AG09309 (cell line): ENCODE results near the gene GJB5.

Source experiments
- DNase-seq: peaks from one replicate; pipeline ENCODE4 v3.0.0-alpha.2; 2010; ENCODE audit warnings: low read depth
- H3K4me3 ChIP-seq: 2 replicates; pipeline ENCODE4 v1.5.1; 2011; ENCODE audit warnings: mild to moderate bottlenecking, low read depth, low read length, moderate library complexity; ENCODE audit not compliant: control insufficient read depth
- TF ChIP-seq, protein P1 (sequence below): IDR thresholded peaks from 2 replicates; pipeline ENCODE4 v1.5.1; 2011; ENCODE audit warnings: mild to moderate bottlenecking, low read depth, low read length, inconsistent platforms; ENCODE audit not compliant: insufficient read depth, control insufficient read depth; ENCODE audit errors: missing control alignments

Gene GJB5

GRCh38 chr1:34784751-34785221 is 29.9 kb downstream of the GJB5 start:
- TF ChIP-seq, protein P1, sequence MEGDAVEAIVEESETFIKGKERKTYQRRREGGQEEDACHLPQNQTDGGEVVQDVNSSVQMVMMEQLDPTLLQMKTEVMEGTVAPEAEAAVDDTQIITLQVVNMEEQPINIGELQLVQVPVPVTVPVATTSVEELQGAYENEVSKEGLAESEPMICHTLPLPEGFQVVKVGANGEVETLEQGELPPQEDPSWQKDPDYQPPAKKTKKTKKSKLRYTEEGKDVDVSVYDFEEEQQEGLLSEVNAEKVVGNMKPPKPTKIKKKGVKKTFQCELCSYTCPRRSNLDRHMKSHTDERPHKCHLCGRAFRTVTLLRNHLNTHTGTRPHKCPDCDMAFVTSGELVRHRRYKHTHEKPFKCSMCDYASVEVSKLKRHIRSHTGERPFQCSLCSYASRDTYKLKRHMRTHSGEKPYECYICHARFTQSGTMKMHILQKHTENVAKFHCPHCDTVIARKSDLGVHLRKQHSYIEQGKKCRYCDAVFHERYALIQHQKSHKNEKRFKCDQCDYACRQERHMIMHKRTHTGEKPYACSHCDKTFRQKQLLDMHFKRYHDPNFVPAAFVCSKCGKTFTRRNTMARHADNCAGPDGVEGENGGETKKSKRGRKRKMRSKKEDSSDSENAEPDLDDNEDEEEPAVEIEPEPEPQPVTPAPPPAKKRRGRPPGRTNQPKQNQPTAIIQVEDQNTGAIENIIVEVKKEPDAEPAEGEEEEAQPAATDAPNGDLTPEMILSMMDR, result no peak
- no peak overlapping the region for H3K4me3 ChIP-seq
- no peak for DNase-seq

DNA sequence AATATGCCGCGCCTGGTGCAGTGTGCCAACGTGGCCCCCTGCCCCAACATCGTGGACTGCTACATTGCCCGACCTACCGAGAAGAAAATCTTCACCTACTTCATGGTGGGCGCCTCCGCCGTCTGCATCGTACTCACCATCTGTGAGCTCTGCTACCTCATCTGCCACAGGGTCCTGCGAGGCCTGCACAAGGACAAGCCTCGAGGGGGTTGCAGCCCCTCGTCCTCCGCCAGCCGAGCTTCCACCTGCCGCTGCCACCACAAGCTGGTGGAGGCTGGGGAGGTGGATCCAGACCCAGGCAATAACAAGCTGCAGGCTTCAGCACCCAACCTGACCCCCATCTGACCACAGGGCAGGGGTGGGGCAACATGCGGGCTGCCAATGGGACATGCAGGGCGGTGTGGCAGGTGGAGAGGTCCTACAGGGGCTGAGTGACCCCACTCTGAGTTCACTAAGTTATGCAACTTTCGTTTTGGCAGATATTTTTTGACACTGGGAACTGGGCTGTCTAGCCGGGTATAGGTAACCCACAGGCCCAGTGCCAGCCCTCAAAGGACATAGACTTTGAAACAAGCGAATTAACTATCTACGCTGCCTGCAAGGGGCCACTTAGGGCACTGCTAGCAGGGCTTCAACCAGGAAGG is 30.5 kb downstream of the GJB5 start:
- no peak overlapping the region for H3K4me3 ChIP-seq
- TF ChIP-seq, protein P1, result no peak

DNA sequence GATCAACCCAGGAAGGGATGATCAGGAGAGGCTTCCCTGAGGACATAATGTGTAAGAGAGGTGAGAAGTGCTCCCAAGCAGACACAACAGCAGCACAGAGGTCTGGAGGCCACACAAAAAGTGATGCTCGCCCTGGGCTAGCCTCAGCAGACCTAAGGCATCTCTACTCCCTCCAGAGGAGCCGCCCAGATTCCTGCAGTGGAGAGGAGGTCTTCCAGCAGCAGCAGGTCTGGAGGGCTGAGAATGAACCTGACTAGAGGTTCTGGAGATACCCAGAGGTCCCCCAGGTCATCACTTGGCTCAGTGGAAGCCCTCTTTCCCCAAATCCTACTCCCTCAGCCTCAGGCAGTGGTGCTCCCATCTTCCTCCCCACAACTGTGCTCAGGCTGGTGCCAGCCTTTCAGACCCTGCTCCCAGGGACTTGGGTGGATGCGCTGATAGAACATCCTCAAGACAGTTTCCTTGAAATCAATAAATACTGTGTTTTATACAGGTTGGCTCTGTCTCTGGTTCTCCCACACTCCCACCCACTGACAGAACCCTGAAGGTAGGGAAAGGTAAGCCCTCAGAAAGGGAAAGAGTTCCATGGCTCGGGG is 31.1 kb downstream of the GJB5 start:
- no peak overlapping the region for H3K4me3 ChIP-seq
- DNase-seq, result no peak
- TF ChIP-seq, protein P1, result no peak

More for the DNA sequence above, 30.5 kb downstream of the GJB5 start:
- no peak for DNase-seq

- DNase-seq, result peak; percentile 35
- no peak overlapping the region for H3K4me3 ChIP-seq
- TF ChIP-seq, protein P1, result peak; percentile 92
Observed at GRCh38 chr1:34786521-34787325, 31.9 kb downstream of the GJB5 start.

DNA sequence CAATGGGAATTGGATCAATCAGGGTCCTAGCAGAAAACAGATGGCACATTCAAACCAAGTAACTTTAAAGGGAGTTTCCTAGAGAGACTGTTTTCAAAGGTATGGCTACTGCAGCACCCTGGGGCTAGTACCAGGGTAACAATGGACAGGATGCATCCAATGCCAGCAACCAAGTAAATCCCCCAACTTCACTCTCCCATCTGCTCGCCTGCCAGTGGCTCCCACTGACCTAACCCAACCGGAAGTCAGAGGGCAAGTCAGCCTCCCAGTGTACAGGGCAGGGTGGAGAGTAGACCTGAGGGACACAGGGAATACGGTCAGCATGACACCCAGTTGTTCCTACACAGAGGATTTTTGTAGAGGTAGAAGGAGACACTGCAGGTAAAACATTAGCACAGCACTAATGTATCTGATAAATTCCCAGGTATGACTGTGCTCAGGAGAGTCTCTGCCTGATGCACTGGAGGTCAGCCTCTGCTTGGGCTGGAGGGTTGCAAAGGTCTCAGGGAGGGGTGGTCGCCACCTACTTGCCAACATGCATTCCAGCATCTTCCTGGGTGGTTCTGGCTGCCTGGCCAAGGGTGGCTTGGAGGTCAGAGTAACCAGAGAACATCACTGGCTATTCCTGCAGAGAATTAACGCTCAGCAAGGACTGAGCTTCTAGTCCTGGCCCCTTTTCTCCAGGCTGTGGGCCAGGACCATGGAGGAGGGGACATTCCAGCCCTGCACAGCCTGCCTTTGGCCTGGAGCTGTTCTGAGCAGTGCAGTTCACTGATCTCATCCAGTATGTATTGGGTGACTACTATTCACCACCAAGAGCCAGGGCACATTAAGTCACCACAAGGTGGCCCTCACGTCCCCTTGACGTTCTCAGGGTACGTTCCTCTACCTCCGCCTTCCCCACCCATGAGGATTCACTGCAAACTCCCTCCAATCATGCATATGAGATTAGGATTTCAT is 32.9 kb downstream of the GJB5 start:
- DNase-seq, result no peak
- TF ChIP-seq, protein P1, result peak; percentile 15
- H3K4me3 ChIP-seq, result no peak overlapping the region

- no peak for DNase-seq
- TF ChIP-seq, protein P1, result no peak
- H3K4me3 ChIP-seq, result no peak overlapping the region
Observed at GRCh38 chr1:34790985-34791384, 36.1 kb downstream of the GJB5 start.
